DMS 273 treated with DMSO at 0.1 percent for 48 hours (cell line): ENCODE results near the gene WDFY4.

Source experiments
- DNase-seq: peaks from one replicate; lab custom pipeline; 2025; lab: John Stamatoyannopoulos, UW

Gene WDFY4

GRCh38 chr10:48818081-48818480 lies 133.4 kb downstream of the WDFY4 start:
- no peak for DNase-seq

GRCh38 chr10:48818861-48819520 lies 134.3 kb downstream of the WDFY4 start:
- DNase-seq: no peak

GRCh38 chr10:48819783-48820182 lies 135.1 kb downstream of the WDFY4 start:
- DNase-seq: no peak

- DNase-seq: no peak
These were observed 135.6 kb downstream of the WDFY4 start for GRCh38 chr10:48820231-48820630.

GRCh38 chr10:48820699-48821098 lies 136.0 kb downstream of the WDFY4 start:
- no peak for DNase-seq

GRCh38 chr10:48821111-48821510 lies 136.4 kb downstream of the WDFY4 start:
- DNase-seq: no peak

- no peak for DNase-seq
These were observed 137.0 kb downstream of the WDFY4 start for GRCh38 chr10:48821692-48822091.

- no peak for DNase-seq
These were observed 149.0 kb downstream of the WDFY4 start for GRCh38 chr10:48833674-48834073.

GRCh38 chr10:48834189-48834965 lies 149.7 kb downstream of the WDFY4 start:
- DNase-seq: no peak

GRCh38 chr10:48835781-48836180 lies 151.1 kb downstream of the WDFY4 start:
- no peak for DNase-seq

- no peak for DNase-seq
These were observed 151.9 kb downstream of the WDFY4 start for GRCh38 chr10:48836605-48837004.

- no peak for DNase-seq
These were observed 154.2 kb downstream of the WDFY4 start for GRCh38 chr10:48838834-48839233.

- DNase-seq: no peak
These were observed 155.4 kb downstream of the WDFY4 start for GRCh38 chr10:48839809-48840679.

GRCh38 chr10:48842231-48842630 lies 157.6 kb downstream of the WDFY4 start:
- DNase-seq: no peak

GRCh38 chr10:48843198-48843597 lies 158.5 kb downstream of the WDFY4 start:
- DNase-seq: no peak

- no peak for DNase-seq
These were observed 159.9 kb downstream of the WDFY4 start for GRCh38 chr10:48844616-48845015.

GRCh38 chr10:48845512-48845911 lies 160.8 kb downstream of the WDFY4 start:
- no peak for DNase-seq

- DNase-seq: no peak
These were observed 163.0 kb downstream of the WDFY4 start for GRCh38 chr10:48847691-48848090.

- no peak for DNase-seq
These were observed 172.2 kb downstream of the WDFY4 start for GRCh38 chr10:48856855-48857254.

- DNase-seq: no peak
These were observed 187.6 kb downstream of the WDFY4 start for GRCh38 chr10:48872234-48872633.

- DNase-seq: no peak
These were observed 193.4 kb downstream of the WDFY4 start for GRCh38 chr10:48878091-48878490.

GRCh38 chr10:48879451-48879850 lies 194.8 kb downstream of the WDFY4 start:
- DNase-seq: no peak
